BLaER1 treated with 17β-estradiol and CSF1 and Interleukin-3, amounts not matched to agents 10 nM and 100 nM (cell line): ENCODE measurements around the gene BIVM.
A peak's percentile ranks its signal among the peaks of the same experiment; 100 is the strongest.

Source experiments
- H3K27ac ChIP-seq, 11 experiments: shearing (Covaris generic); formaldehyde crosslinking; 2 replicates each; pipeline ENCODE4 v1.8.1; 2022
- H3K27me3 ChIP-seq, 11 experiments: shearing (Covaris generic); formaldehyde crosslinking; 2 replicates each; pipeline ENCODE4 v1.8.1; 2022
- H3K36me3 ChIP-seq, 11 experiments: shearing (Covaris generic); formaldehyde crosslinking; 2 replicates each; pipeline ENCODE4 v1.8.1; 2022
- H3K4me1 ChIP-seq, 10 experiments: shearing (Covaris generic); formaldehyde crosslinking; 2 replicates each; pipeline ENCODE4 v1.8.1; 2022
- H3K4me2 ChIP-seq, 11 experiments: shearing (Covaris generic); formaldehyde crosslinking; 2 replicates each; pipeline ENCODE4 v1.8.1; 2022
- H3K4me3 ChIP-seq, 10 experiments: shearing (Covaris generic); formaldehyde crosslinking; 2 replicates each; pipeline ENCODE4 v1.8.1; 2022
- H3K9ac ChIP-seq, 11 experiments: shearing (Covaris generic); formaldehyde crosslinking; 2 replicates each; pipeline ENCODE4 v1.8.1; 2022
- H3K9me3 ChIP-seq, 11 experiments: shearing (Covaris generic); formaldehyde crosslinking; replicated peaks in 1 of 11; 2 replicates each; pipeline ENCODE4 v1.8.1; 2022
- H4K20me1 ChIP-seq, 11 experiments: shearing (Covaris generic); formaldehyde crosslinking; 2 replicates each; pipeline ENCODE4 v1.8.1; 2022
- Cebpa-rat ChIP-seq, 11 experiments: shearing (Covaris generic); IDR thresholded peaks; 2 replicates each; pipeline ENCODE4 v1.8.1; 2022

The BIVM gene

DNA sequence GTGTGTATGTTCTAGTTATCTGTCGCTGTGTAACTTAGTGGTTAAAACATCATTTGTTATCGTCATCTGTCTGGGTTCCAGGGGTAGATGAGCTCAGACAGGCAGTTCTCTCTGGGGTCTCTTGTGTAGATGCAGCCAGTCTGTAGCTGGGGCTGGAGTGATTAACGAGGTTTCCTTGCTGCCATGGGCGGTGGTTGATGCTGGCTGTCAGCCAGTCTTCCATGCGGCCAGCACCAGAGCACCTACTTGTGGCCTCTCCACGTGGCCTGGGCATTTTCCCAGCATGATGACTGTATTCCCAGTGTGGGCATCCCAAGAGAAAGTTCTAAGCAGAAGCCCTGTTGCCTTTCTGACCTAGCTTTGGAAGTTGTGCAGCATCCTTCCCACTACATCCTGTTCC is 57.6 kb downstream of the BIVM start:
- no peak overlapping the region for H3K4me3 ChIP-seq
- no peak overlapping the region for H3K9ac ChIP-seq
- H4K20me1 ChIP-seq, result peaks cover 0 to 54% (median 10%) of the 10 kb centered on the region in 11 experiments; a peak in 11 of 22 replicates
- peaks cover 68 to 98% (median 93%) of the 10 kb centered on the region in 11 experiments for H3K36me3 ChIP-seq
- no peaks in the 10 kb centered on the region for H3K9me3 ChIP-seq
- H3K4me2 ChIP-seq, result no peak overlapping the region
- TF ChIP-seq Cebpa-rat (IDR thresholded peaks at IDR 0.05), result no peak
- no peaks in the 10 kb centered on the region for H3K27me3 ChIP-seq
- H3K4me1 ChIP-seq, result peaks cover 16 to 33% (median 24%) of the 10 kb centered on the region in 10 experiments
- H3K27ac ChIP-seq, result no peak overlapping the region

DNA sequence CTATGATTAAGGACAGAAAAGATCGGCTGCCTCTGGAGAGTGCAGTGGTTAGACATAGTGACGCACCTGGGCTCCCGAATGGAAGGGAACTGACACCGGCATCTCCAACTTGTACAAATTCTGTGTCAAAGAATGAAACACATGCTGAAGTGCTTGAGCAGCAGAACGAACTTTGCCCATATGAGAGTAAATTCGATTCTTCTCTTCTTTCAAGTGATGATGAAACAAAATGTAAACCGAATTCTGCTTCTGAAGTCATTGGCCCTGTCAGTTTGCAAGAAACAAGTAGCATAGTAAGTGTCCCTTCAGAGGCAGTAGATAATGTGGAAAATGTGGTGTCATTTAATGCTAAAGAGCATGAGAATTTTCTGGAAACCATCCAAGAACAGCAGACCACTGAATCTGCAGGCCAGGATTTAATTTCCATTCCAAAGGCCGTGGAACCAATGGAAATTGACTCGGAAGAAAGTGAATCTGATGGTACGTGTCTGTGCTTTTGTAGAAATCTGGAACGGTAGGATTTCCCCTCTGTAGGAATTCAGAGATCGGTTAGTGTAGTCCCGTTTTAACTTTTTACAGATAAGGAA is 63.8 kb downstream of the BIVM start:
- no peaks in the 10 kb centered on the region for H3K9me3 ChIP-seq
- TF ChIP-seq Cebpa-rat (IDR thresholded peaks at IDR 0.05), result no peak
- H3K27ac ChIP-seq, result no peak overlapping the region
- H3K4me2 ChIP-seq, result no peak overlapping the region
- H3K4me3 ChIP-seq, result no peak overlapping the region
- H3K27me3 ChIP-seq, result no peaks in the 10 kb centered on the region
- peaks cover 4 to 53% (median 38%) of the 10 kb centered on the region in 11 experiments; a peak in 16 of 22 replicates for H4K20me1 ChIP-seq
- H3K36me3 ChIP-seq, result peaks cover 96 to 100% (median 99%) of the 10 kb centered on the region in 11 experiments
- no peak overlapping the region for H3K9ac ChIP-seq
- peaks cover 0 to 28% (median 11%) of the 10 kb centered on the region in 10 experiments; a peak in 12 of 20 replicates for H3K4me1 ChIP-seq

DNA sequence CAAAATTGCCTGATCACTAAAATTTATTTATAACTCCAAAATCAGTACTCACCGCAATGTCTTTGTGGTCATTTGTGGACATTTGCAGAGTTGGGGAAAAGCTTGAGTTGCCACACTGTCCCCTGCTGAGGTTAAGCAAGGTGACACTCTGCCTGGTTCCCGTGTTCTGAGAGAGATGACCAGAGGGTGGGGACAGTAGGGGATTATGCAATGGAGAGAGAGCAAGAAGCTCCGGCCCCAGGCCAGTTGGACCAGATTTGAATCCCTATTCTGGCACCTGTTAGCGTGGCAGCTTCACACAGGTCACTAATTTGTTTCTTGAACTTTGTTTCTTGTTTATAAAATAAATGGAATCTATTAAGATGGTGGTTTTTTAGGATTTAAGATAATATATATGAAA is 64.7 kb downstream of the BIVM start:
- no peaks in the 10 kb centered on the region for H3K9me3 ChIP-seq
- no peak for TF ChIP-seq Cebpa-rat (IDR thresholded peaks at IDR 0.05)
- H3K4me3 ChIP-seq, result no peak overlapping the region
- H3K36me3 ChIP-seq, result peaks cover 95 to 100% (median 98%) of the 10 kb centered on the region in 11 experiments
- peaks cover 4 to 53% (median 42%) of the 10 kb centered on the region in 11 experiments; a peak in 16 of 22 replicates for H4K20me1 ChIP-seq
- no peak overlapping the region for H3K9ac ChIP-seq
- no peaks in the 10 kb centered on the region for H3K27me3 ChIP-seq
- no peak overlapping the region for H3K27ac ChIP-seq
- no peak overlapping the region for H3K4me2 ChIP-seq
- peaks cover 0 to 28% (median 11%) of the 10 kb centered on the region in 10 experiments; a peak in 12 of 20 replicates for H3K4me1 ChIP-seq

DNA sequence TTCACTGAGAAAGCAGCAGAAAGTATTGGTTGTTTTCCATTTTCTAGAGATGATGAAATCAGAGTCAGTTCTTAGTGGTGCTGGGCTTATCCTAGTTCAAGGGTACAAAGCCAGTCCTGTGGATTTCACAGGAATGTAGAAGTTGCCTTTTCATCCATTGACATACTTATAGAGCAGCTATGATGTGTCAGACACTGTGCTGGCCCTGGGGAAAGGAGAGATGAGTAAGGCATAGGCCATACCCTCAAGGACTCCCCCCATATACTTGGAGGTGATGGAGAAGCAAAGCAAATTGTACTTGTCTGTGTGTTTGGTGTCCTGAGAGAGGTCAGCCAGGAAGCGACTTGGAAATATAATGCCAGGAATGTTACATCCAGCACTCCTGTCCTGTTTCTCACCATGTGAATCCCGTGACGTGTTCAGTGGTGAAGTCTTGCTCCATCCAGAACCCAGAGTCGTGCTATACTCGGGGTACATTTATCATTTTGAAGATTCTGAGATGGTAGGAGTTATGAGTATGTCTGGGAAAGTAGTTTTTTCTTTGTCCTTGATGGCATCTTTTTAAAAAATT is 69.5 kb downstream of the BIVM start:
- H3K27me3 ChIP-seq, result no peaks in the 10 kb centered on the region
- H3K27ac ChIP-seq, result no peak overlapping the region
- H3K9ac ChIP-seq, result no peak overlapping the region
- H3K4me2 ChIP-seq, result no peak overlapping the region
- H3K4me1 ChIP-seq, result peaks cover 0 to 26% (median 11%) of the 10 kb centered on the region in 10 experiments; a peak in 13 of 20 replicates
- H4K20me1 ChIP-seq, result peaks cover 15 to 66% (median 50%) of the 10 kb centered on the region in 11 experiments; a peak in 20 of 22 replicates
- H3K4me3 ChIP-seq, result no peak overlapping the region
- H3K36me3 ChIP-seq, result peaks cover 77 to 95% (median 89%) of the 10 kb centered on the region in 11 experiments
- TF ChIP-seq Cebpa-rat (IDR thresholded peaks at IDR 0.05), result no peak
- no peaks in the 10 kb centered on the region for H3K9me3 ChIP-seq

DNA sequence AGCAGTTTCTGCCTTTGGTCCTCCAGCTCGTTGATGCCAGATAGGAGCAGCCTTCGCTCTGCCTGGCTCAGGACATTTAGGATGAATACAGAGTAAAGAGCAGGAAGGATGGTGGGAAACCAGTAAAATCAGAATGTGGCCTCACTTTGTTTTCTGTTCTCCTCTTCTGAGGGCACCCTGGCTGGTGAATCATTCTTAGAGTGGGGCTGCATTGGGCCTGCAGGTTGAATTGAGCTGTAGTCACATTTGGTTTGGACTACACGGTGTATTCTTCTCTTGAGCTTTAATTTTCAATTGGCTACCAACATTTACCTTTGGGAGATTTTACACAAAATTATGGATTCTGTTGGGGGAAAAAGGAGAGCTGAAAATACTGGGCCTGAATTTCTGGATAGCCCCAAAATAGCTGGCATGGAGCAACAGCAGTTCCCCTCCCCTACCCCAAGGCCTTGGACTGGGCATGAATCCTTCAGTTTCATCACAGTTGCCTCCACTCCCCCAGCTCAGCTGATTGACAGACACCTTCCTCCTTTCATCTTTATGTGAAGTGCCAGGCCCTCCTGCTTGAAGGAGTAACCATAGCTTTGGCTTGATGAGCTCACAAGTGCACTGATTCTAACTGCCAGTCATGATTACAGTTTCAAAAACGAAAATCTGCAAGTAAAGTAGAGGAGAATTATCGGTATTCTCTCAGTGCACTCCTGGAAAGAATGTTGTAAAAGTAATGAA is 71.2 kb downstream of the BIVM start:
- Histone ChIP-seq H3K4me1 (peaks cover 0 to 14% (median 5%) of the 10 kb centered on the region in 10 experiments; a peak in 13 of 20 replicates), H3K36me3 (peaks cover 77 to 95% (median 88%) of the 10 kb centered on the region in 11 experiments), H3K27ac (no peak overlapping the region)

DNA sequence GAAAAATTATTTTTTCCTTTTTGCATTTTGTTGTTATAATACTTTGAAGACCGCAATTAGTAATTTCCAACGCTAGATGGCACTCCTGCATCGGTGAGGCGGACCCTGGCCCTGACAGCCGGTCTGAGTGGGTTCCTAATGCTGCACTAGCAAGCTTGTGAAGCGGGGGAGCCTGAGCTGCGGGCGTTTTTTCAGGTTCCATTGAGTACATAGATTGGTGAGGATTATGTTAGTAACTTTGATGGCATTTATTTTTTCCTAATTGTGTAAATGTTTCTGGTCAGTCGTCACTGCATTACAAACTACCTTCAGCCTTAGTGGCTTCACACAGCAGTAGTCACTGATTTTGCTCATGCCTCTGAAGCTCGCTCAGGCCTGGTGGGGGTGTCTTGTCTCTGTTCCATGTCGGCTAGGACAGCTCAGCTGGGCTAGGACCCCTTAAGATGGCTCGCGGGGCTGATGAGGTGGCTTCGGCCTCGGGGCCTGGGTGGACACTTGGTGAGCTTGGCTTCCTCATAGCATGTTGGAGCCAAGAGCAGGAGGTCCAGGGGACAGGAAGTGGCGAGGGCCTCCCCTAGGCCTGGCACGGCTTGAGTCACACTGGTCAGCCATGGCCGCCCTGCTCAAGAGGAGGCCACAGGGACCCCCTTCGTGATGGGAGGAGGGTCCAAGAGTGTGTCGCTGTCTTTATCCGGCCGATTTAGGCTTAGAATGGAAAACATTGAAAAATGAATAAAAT is 71.9 kb downstream of the BIVM start:
- H3K36me3 ChIP-seq, result peaks cover 78 to 96% (median 89%) of the 10 kb centered on the region in 11 experiments
- peaks cover 6 to 43% (median 29%) of the 10 kb centered on the region in 11 experiments; a peak in 20 of 22 replicates for H4K20me1 ChIP-seq
- no peak for TF ChIP-seq Cebpa-rat (IDR thresholded peaks at IDR 0.05)
- no peaks in the 10 kb centered on the region for H3K9me3 ChIP-seq
- H3K27me3 ChIP-seq, result no peaks in the 10 kb centered on the region
- H3K27ac ChIP-seq, result no peak overlapping the region
- H3K4me2 ChIP-seq, result no peak overlapping the region
- H3K9ac ChIP-seq, result no peak overlapping the region
- peaks cover 0 to 7% (median 0%) of the 10 kb centered on the region in 10 experiments; a peak in 6 of 20 replicates for H3K4me1 ChIP-seq
- no peak overlapping the region for H3K4me3 ChIP-seq

More for the DNA sequence above, 71.2 kb downstream of the BIVM start:
- H3K9me3 ChIP-seq, result no peaks in the 10 kb centered on the region
- TF ChIP-seq Cebpa-rat (IDR thresholded peaks at IDR 0.05), result no peak
- H4K20me1 ChIP-seq, result peaks cover 6 to 51% (median 36%) of the 10 kb centered on the region in 11 experiments; a peak in 20 of 22 replicates
- no peaks in the 10 kb centered on the region for H3K27me3 ChIP-seq
- H3K4me3 ChIP-seq, result no peak overlapping the region
- H3K9ac ChIP-seq, result peak overlapping the region in 1 of 11 experiments; percentile 17; a peak in 2 of 22 replicates
- no peak overlapping the region for H3K4me2 ChIP-seq

DNA sequence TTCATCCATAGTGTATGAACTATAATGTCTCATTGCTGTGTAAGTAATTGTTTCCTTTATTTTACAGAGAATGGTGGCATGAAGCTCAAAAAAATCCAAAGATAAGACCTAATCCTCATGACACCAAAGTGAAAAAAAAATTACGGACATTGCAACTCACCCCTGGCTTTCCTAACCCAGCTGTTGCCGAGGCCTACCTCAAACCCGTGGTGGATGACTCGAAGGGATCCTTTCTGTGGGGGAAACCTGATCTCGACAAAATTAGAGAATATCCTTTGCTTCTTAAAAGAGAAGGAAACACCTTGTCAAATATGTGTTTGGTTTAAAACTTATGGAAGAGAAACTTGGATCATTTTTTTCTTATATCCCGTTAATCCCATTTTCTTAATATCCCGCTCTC is 73.2 kb downstream of the BIVM start:
- no peaks in the 10 kb centered on the region for H3K27me3 ChIP-seq
- H3K36me3 ChIP-seq, result peaks cover 78 to 96% (median 89%) of the 10 kb centered on the region in 11 experiments
- no peak overlapping the region; a peak in 1 of 22 replicates for H3K9ac ChIP-seq
- no peak for TF ChIP-seq Cebpa-rat (IDR thresholded peaks at IDR 0.05)
- H3K4me2 ChIP-seq, result no peak overlapping the region
- no peaks in the 10 kb centered on the region for H3K9me3 ChIP-seq
- peaks cover 4 to 36% (median 22%) of the 10 kb centered on the region in 11 experiments; a peak in 19 of 22 replicates for H4K20me1 ChIP-seq
- no peak overlapping the region for H3K27ac ChIP-seq
- peaks cover 0 to 6% (median 0%) of the 10 kb centered on the region in 10 experiments; a peak in 3 of 20 replicates for H3K4me1 ChIP-seq
- no peak overlapping the region for H3K4me3 ChIP-seq

DNA sequence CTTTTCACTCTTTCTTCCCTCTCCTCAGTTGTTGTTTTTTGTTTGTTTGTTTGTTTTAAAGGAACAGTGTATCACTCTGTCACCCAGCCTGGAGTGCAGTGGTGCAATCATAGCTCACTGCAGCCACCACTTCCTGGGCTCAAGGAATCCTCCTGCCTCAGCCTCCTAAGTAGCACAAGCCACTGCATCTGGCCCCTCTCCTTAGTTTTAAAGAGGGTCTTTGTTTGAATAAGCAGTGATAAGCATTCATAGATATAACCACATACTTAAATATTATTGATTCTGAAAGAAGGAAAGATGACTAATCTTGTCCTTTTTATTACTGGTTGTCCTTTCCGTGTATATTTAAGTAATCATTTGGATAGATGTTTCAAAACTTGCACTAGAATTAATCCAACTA is 73.6 kb downstream of the BIVM start:
- Histone ChIP-seq H3K27ac (no peak overlapping the region), H3K4me3 (no peak overlapping the region), H3K4me1 (peaks cover 0 to 6% (median 0%) of the 10 kb centered on the region in 10 experiments; a peak in 3 of 20 replicates), H4K20me1 (peaks cover 4 to 36% (median 21%) of the 10 kb centered on the region in 11 experiments; a peak in 19 of 22 replicates), H3K9me3 (no peaks in the 10 kb centered on the region), H3K4me2 (no peak overlapping the region), H3K36me3 (peaks cover 78 to 96% (median 89%) of the 10 kb centered on the region in 11 experiments), H3K9ac (no peak overlapping the region), H3K27me3 (no peaks in the 10 kb centered on the region)
- TF ChIP-seq Cebpa-rat (IDR thresholded peaks at IDR 0.05), result no peak
